HFFc6 (cell line): ENCODE data around the gene SLC10A1. TPM values are rescaled to one million over a fixed set of nuclear protein-coding genes. Genes with fewer than 3 reads are reported as not detected.
A peak's percentile ranks its signal among the peaks of the same experiment; 100 is the strongest.

Experiments
- DNase-seq: peaks from one replicate; pipeline ENCODE4 v3.0.0-alpha.2; 2018
- H3K27ac Mint-ChIP-seq: 2 replicates; pipeline ENCODE4 v1.8.0; 2020; ENCODE audit warnings: mild to moderate bottlenecking, mixed read lengths
- H3K27me3 Mint-ChIP-seq: 2 replicates; pipeline ENCODE4 v1.8.0; 2021; ENCODE audit warnings: mild to moderate bottlenecking, moderate library complexity, mixed read lengths; ENCODE audit not compliant: insufficient read depth
- H3K36me3 Mint-ChIP-seq: 2 replicates; pipeline ENCODE4 v1.8.0; 2021; ENCODE audit warnings: low read depth, mixed read lengths
- H3K4me1 Mint-ChIP-seq: 2 replicates; pipeline ENCODE4 v1.8.0; 2020; ENCODE audit warnings: low read depth, mixed read lengths
- H3K4me3 Mint-ChIP-seq: 2 replicates; pipeline ENCODE4 v1.8.0; 2020; ENCODE audit warnings: mild to moderate bottlenecking, moderate library complexity, mixed read lengths
- H3K9me3 Mint-ChIP-seq: 2 replicates; pipeline ENCODE4 v1.8.0; 2020; ENCODE audit warnings: mild to moderate bottlenecking, mixed read lengths
- CTCF ChIP-seq: fragments of 200-600 bp; sonication (generic); IDR thresholded peaks from 2 replicates; pipeline ENCODE4 v1.5.0; 2021; ENCODE audit warnings: antibody characterized with exemption, mild to moderate bottlenecking
- total RNA-seq, 6 experiments: library from RNA; stranded (reverse); fragmentation: NEBNext Ultra II Directional; extraction: Animal tissue kit (Norgen Biotek cat#: 25700); gene quantifications; 2 replicates in 1 of 6; 3 replicates in 5 of 6; pipeline ENCODE4 v1.2.3, GENCODE V29; 2021

The SLC10A1 gene
- total RNA-seq, 6 experiments from 2014 or later, result not detected

- Mint-ChIP-seq H3K9me3 (peaks cover 7% of the 10 kb centered on the region), H3K4me1 (peaks cover 52% of the 10 kb centered on the region), H3K4me3 (no peak overlapping the region), H3K36me3 (peaks cover 20% of the 10 kb centered on the region), H3K27me3 (peaks cover 13% of the 10 kb centered on the region), H3K27ac (peak overlapping the region; percentile 25)
- TF ChIP-seq CTCF, result no peak
- peak; percentile 17 for DNase-seq
Observed at GRCh38 chr14:69763761-69764510, 33.1 kb downstream of the SLC10A1 start.

- no peak overlapping the region for H3K4me3 Mint-ChIP-seq
- H3K27me3 Mint-ChIP-seq, result peaks cover 4% of the 10 kb centered on the region; the same call in 1 of the 2 replicates
- peaks cover 31% of the 10 kb centered on the region for H3K4me1 Mint-ChIP-seq
- no peak for TF ChIP-seq CTCF
- H3K27ac Mint-ChIP-seq, result no peak overlapping the region
- no peaks in the 10 kb centered on the region for H3K9me3 Mint-ChIP-seq
- DNase-seq, result no peak
- H3K36me3 Mint-ChIP-seq, result no peaks in the 10 kb centered on the region
Observed at GRCh38 chr14:69760810-69761209, 36.2 kb downstream of the SLC10A1 start.

- H3K36me3 Mint-ChIP-seq, result no peaks in the 10 kb centered on the region
- peaks cover 8% of the 10 kb centered on the region; the same call in 1 of the 2 replicates for H3K4me1 Mint-ChIP-seq
- DNase-seq, result no peak
- H3K27ac Mint-ChIP-seq, result no peak overlapping the region
- H3K9me3 Mint-ChIP-seq, result no peaks in the 10 kb centered on the region
- H3K4me3 Mint-ChIP-seq, result no peak overlapping the region
- H3K27me3 Mint-ChIP-seq, result peaks cover 11% of the 10 kb centered on the region
- no peak for TF ChIP-seq CTCF
Observed at GRCh38 chr14:69756298-69756697, 40.7 kb downstream of the SLC10A1 start.

- no peak for TF ChIP-seq CTCF
- Mint-ChIP-seq H3K4me1 (peaks cover 3% of the 10 kb centered on the region; the same call in 1 of the 2 replicates), H3K36me3 (no peaks in the 10 kb centered on the region), H3K4me3 (no peak overlapping the region), H3K27ac (no peak overlapping the region), H3K27me3 (peaks cover 11% of the 10 kb centered on the region), H3K9me3 (no peaks in the 10 kb centered on the region)
- no peak for DNase-seq
Observed at GRCh38 chr14:69755784-69756183, 41.3 kb downstream of the SLC10A1 start.

GRCh38 chr14:69755296-69755695 is 41.7 kb downstream of the SLC10A1 start:
- no peak for TF ChIP-seq CTCF
- no peak overlapping the region for H3K27ac Mint-ChIP-seq
- H3K4me1 Mint-ChIP-seq, result no peaks in the 10 kb centered on the region
- H3K9me3 Mint-ChIP-seq, result no peaks in the 10 kb centered on the region
- H3K27me3 Mint-ChIP-seq, result peaks cover 11% of the 10 kb centered on the region
- H3K36me3 Mint-ChIP-seq, result no peaks in the 10 kb centered on the region
- DNase-seq, result no peak
- no peak overlapping the region for H3K4me3 Mint-ChIP-seq
